ENCODE data around the gene GPC6.

DNA sequence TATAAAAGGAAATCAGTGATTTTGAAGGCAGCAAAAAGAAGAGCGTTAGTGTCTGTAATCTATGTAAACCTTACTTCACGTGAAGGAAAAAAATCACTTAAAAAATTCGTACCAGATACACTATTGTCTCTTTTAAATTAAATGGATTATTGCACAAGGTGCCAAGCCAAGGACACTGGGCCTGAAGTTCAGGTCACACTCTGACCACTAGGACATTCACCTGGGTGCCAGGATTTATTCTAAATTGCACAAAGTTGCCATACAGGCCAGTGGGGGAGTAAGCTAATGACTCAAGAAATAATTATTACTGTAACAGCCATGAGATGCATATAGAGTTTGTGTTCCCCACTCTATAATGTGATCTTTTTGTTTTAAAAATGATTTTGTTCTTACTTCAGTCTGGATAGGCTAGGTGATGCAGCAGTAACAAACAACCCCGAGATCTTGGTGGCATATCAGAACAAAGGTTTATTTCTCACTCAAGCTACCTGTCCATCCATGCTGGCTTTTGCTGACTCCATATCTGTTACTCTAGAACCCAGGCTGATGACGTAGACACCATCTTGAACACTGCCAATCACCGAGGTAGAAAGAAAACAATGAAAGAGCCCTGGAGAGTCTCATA lies 1000.8 kb downstream of the GPC6 start:
- TF ChIP-seq, protein P1, sequence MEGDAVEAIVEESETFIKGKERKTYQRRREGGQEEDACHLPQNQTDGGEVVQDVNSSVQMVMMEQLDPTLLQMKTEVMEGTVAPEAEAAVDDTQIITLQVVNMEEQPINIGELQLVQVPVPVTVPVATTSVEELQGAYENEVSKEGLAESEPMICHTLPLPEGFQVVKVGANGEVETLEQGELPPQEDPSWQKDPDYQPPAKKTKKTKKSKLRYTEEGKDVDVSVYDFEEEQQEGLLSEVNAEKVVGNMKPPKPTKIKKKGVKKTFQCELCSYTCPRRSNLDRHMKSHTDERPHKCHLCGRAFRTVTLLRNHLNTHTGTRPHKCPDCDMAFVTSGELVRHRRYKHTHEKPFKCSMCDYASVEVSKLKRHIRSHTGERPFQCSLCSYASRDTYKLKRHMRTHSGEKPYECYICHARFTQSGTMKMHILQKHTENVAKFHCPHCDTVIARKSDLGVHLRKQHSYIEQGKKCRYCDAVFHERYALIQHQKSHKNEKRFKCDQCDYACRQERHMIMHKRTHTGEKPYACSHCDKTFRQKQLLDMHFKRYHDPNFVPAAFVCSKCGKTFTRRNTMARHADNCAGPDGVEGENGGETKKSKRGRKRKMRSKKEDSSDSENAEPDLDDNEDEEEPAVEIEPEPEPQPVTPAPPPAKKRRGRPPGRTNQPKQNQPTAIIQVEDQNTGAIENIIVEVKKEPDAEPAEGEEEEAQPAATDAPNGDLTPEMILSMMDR (IDR thresholded peaks at IDR 0.05; ENCODE audit: low read length), result no peak
- no peak for TF ChIP-seq EZH2 (optimal IDR thresholded peaks at IDR 0.05; ENCODE audit: low read depth, low read length)
- no peak for TF ChIP-seq EZH2phosphoT487 (IDR thresholded peaks at IDR 0.05; ENCODE audit: low read length)
